Measurements from ENCODE around the gene CARHSP1. TPM values are rescaled to one million over a fixed set of nuclear protein-coding genes. Genes with fewer than 3 reads are reported as not detected.
"Not testable (repeated sequence)": the region's sequence is repeated elsewhere in the genome, so short reads cannot be mapped to it uniquely, and the experiment has no call there.

CARHSP1 gene
- polyA plus RNA-seq, 2 of the 4 experiments (the other 2 are of a cell fraction) = 53.9 to 172 TPM

DNA sequence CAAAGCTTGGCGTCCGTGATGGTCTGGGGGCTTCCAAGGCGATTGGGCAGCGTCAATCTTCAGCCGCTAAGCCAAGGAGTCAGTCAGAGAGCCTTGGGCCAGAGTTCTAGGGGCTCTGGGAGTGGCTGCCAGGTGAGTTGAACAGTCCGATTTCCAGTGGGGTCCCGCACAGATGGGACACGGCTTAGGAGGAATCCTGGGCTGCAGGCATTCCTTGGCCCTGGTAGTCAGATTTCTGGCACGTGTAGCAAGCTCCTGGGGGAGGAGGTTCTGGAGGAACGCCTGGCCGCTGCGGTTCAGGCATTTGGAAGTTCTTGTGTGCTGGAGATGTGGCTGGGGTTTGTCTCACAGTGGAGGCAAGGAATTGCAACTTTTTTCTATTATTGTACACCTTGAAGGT, 25.5 kb downstream of the CARHSP1 start:
- H3K9me3 ChIP-seq; H3K4me3 ChIP-seq; H3K27ac ChIP-seq; CTCF ChIA-PET; ATAC-seq; POLR2A ChIA-PET; FAIRE-seq; DNase-seq (ENCODE audit: low read depth in 1 of 2, low spot score in 1 of 2); H3K4me2 ChIP-seq; H3K4me1 ChIP-seq: not testable (repeated sequence)
- 83% methylated on average over 9 of the region's 12 CpGs for WGBS (ENCODE audit: missing lambda C conversion rate)

DNA sequence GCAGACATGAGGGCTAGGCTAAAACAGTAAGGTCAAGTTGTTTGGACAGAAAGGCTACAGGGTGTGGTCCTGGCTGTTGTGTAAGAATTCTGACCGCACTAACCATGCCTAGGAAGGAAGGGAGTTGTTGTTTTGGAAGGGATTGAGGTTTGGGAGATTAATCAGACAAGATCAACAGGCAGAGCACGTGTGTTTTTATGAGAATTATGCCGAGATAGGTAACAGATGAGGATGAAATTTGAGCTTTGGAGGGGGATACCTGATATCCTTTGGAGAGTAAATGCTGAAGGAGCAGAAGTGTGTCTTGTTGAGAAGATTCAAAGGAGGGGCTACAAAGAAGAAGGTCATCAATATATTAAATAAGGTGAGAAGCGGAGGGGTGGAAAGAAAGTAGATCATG, 26.8 kb downstream of the CARHSP1 start:
- POLR2A ChIA-PET; FAIRE-seq; H3K9me3 ChIP-seq; DNase-seq (ENCODE audit: low read depth in 1 of 2, low spot score in 1 of 2); CTCF ChIA-PET; H3K4me2 ChIP-seq; ATAC-seq; H3K4me1 ChIP-seq; H3K4me3 ChIP-seq; H3K27ac ChIP-seq: not testable (repeated sequence)
- 72% methylated on average over 4 of the region's 4 CpGs for WGBS (ENCODE audit: missing lambda C conversion rate)

DNA sequence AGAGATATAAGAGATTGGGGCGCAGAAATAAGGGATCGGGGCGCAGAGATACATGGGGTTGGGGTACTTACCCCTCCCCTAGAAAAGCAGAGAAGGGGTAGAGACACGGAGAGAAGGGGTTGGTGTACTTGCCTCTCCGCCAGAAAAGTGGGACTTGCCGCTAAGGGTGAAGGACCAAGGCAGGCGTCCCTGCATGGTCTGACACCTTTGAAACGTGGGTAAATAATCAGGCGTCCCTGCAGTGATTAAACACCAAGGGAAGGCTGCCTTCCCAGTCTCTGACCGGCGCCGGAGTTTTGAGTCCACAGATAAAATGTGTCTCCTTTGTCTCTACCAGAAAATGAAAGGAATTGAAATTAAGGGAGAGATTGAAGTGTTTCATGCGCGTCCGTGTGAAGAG, 31.2 kb downstream of the CARHSP1 start:
- FAIRE-seq; H3K9me3 ChIP-seq; H3K27ac ChIP-seq; H3K4me3 ChIP-seq; H3K4me2 ChIP-seq; H3K4me1 ChIP-seq; DNase-seq (ENCODE audit: low read depth in 1 of 2, low spot score in 1 of 2); ATAC-seq; POLR2A ChIA-PET; CTCF ChIA-PET: not testable (repeated sequence)
- 94% methylated on average over 15 of the region's 15 CpGs for WGBS (ENCODE audit: missing lambda C conversion rate)

DNA sequence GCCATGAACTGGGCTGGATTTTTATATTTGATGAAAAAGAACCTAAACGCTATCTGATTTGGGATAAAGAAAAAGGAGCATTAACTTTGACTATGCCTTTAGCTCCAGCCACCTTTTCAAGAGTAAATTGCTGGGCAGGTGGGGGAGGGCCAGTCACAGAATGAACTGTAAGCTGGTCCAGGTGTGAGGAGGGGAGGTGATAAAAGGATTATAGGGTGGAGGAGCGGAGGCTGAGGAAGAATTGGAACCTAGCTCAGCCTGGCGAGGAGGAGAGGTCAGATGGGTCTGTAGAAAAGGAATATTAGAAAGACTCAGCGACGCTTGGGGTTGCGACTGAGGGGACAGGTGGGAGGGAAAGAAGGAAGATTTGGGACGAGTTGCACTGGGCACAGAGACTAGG, 32.0 kb downstream of the CARHSP1 start:
- POLR2A ChIA-PET; H3K4me1 ChIP-seq; DNase-seq (ENCODE audit: low read depth in 1 of 2, low spot score in 1 of 2); FAIRE-seq; ATAC-seq; H3K27ac ChIP-seq; H3K4me3 ChIP-seq; H3K4me2 ChIP-seq; H3K9me3 ChIP-seq; CTCF ChIA-PET: not testable (repeated sequence)
- WGBS (ENCODE audit: missing lambda C conversion rate) = 94% methylated on average over 6 of the region's 7 CpGs

DNA sequence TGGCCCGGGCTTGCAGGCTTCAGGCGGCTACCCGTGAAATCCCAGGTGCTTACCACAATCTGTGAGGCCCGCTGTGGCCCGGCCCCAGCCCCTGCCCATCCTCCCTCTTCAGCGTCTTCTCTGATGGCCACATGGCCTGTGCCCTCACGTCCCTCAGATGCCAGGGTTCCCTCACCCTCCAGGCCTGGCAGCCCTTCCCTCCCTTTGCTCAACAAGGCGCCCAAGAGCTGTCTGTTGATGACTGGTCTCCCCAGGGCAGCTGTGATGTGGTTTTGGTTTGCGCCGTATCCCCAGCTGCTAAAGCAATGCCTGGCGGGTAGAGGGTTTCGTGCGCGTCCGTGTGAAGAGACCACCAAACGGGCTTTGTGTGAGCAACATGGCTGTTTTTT, 36.1 kb downstream of the CARHSP1 start:
- Histone ChIP-seq H3K4me3 (no peak overlapping the region), H3K4me2 (no peak overlapping the region), H3K4me1 (no peaks in the 10 kb centered on the region), H3K27ac (no peak overlapping the region), H3K9me3 (no peaks in the 10 kb centered on the region)
- ATAC-seq (no peak; a peak in 1 of 6 replicates), DNase-seq (ENCODE audit: low read depth in 1 of 2, low spot score in 1 of 2) (no peak), FAIRE-seq (no peak)
- WGBS (ENCODE audit: missing lambda C conversion rate) = 89% methylated on average over 16 of the region's 16 CpGs
- ChIA-PET CTCF (interaction anchor here (1.3 kb wide), 1 partner anchor 11 kb away, joined by 3 read pairs; no protein-coding TSS in a partner anchor), POLR2A (no interaction called here)
- TF ChIP-seq CEBPB (IDR thresholded peaks at IDR 0.05) = no peak

DNA sequence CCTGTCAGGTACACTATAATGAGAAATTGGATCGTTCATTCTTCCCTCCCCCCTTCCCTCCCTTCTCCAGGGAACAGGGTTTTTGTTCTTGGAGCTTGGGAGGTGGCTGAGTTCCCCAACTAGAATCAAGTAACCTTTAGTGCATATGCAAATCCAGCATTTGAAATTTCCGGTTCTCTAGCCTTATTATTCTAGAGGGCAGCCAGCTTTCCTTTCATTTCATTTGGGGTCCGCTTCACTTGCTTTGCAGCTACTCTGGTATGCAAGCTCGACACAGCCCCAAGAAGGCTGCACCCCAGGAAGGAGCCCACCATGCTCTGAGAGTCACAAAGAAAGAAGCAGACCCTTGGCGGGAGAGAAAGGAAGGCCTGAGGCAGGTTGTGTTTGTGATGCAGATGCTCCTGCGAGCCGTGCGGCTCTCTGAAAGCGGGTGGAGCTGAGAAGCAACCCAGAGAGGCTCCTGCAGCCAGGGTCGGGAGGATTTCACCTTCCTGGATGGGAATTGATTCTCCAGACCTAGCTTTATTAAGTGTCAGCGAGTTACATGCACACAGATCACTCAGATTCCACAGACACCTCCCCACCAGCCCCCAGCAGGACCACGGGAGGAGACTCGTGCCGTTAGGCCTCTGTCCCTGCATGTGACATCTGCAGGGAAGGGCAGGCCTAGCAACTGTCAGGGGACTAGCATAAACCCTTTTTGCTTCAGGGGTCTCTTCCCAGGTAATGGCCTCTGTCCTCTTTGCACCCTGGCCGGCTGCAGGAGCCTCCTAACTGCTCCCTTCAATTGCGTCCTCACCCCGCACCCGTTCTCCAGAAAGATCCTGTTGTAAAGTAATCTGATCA, 36.7 kb downstream of the CARHSP1 start:
- Histone ChIP-seq H3K27ac (no peak overlapping the region), H3K9me3 (no peaks in the 10 kb centered on the region), H3K4me2 (no peak overlapping the region), H3K4me1 (no peaks in the 10 kb centered on the region), H3K4me3 (no peak overlapping the region)
- TF ChIP-seq KDM1A (IDR thresholded peaks at IDR 0.05; ENCODE audit: low read depth) (no peak), EHMT2 (IDR thresholded peaks at IDR 0.05; ENCODE audit: low read depth) (no peak), SREBF2 (IDR thresholded peaks at IDR 0.05) (no peak), ESRRA (IDR thresholded peaks at IDR 0.05; ENCODE audit: borderline replicate concordance, low read length) (no peak), RARB (CRISPR knock-in tag; IDR thresholded peaks at IDR 0.05) (no peak), CHD4 (IDR thresholded peaks at IDR 0.05; ENCODE audit: borderline replicate concordance) (no peak), RNF2 (IDR thresholded peaks at IDR 0.05; ENCODE audit: borderline replicate concordance, low read depth) (no peak)
- TF ChIP-seq, protein P1, sequence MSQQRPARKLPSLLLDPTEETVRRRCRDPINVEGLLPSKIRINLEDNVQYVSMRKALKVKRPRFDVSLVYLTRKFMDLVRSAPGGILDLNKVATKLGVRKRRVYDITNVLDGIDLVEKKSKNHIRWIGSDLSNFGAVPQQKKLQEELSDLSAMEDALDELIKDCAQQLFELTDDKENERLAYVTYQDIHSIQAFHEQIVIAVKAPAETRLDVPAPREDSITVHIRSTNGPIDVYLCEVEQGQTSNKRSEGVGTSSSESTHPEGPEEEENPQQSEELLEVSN (IDR thresholded peaks at IDR 0.05; ENCODE audit: borderline replicate concordance, low read depth) = no peak
- TF ChIP-seq, protein P2, sequence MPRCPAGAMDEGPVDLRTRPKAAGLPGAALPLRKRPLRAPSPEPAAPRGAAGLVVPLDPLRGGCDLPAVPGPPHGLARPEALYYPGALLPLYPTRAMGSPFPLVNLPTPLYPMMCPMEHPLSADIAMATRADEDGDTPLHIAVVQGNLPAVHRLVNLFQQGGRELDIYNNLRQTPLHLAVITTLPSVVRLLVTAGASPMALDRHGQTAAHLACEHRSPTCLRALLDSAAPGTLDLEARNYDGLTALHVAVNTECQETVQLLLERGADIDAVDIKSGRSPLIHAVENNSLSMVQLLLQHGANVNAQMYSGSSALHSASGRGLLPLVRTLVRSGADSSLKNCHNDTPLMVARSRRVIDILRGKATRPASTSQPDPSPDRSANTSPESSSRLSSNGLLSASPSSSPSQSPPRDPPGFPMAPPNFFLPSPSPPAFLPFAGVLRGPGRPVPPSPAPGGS (IDR thresholded peaks at IDR 0.05) = no peak
- FAIRE-seq (no peak), ATAC-seq (no peak; a peak in 1 of 6 replicates), DNase-seq (ENCODE audit: low read depth in 1 of 2, low spot score in 1 of 2) (no peak)
- ChIA-PET CTCF (interaction anchor here (1.0 to 1.3 kb wide), 3 partner anchors 10 to 74 kb away, joined by 3 read pairs; no protein-coding TSS in a partner anchor), POLR2A (no interaction called here)
- 92% methylated on average over 18 of the region's 18 CpGs for WGBS (ENCODE audit: missing lambda C conversion rate)
